IPS DF 19.7 (cell line): Measurements from ENCODE around the gene ZNF565.
"Not testable (repeated sequence)": the region's sequence is repeated elsewhere in the genome, so short reads cannot be mapped to it uniquely, and the experiment has no call there.

Source experiments
- DNase-seq: peaks from one replicate; pipeline ENCODE4 v3.0.0-alpha.2; 2013; ENCODE audit warnings: low read depth, low spot score

Gene ZNF565

DNA sequence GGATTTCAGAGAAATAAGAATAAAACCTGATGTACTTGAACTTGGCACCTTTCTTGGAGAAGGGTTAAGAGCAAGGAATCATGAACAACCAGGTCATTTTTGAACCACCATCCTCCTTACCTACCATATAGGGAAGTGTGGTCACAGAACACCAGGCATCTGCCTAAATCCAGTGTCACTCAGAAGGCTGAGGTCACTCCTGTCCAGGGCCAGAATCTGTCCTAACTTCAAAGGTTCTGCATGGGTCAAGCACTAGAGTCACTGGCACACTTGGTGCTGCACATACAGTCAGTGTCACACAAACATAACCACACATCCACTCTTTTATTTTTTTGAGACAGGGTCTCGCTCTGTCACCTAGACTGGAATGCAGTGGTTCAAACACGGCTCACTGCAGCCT lies 1.6 kb downstream of the ZNF565 start:
- DNase-seq: no peak

DNA sequence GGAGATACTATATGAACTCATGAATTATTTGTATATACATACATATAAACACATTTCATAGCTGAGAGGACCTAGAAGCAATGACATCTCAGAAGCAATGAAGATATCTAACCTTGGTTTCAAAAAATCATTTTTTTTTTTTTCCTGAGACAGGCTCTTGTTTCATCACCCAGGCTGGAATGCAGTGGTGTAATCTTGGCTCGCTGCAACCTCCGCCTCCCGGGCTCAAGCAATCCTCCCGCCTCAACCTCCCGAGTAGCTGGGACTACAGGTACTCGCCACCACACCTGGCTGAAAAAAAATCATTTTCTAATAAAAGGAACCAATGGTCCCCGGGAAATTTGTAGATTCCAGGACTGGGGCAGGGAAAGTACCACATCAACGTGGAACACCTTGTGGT lies 4.0 kb downstream of the ZNF565 start:
- no peak for DNase-seq

DNA sequence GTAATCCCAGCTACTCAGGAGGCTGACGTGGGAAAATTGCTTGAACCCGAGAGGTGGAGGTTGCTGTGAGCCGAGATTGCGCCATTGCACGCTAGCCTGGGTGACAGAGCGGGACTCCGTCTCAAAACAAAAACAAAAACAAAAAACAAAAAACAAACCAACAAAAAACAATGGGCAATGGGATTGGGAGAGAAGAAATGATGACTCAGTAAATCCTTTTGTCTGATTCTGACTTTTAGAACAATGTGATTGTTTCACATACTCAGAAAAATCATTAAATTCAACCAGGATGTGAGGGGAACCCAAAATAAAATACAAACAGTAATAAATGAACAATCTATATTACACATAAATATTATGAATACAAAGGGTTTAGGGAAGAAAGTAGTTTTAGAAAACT lies 5.1 kb downstream of the ZNF565 start:
- no peak for DNase-seq

- DNase-seq: no peak
Observed at GRCh38 chr19:36207605-36208252, 6.7 kb downstream of the ZNF565 start.

- no peak for DNase-seq
Observed at GRCh38 chr19:36203293-36203692, 11.2 kb downstream of the ZNF565 start.

GRCh38 chr19:36201684-36202083 lies 12.8 kb downstream of the ZNF565 start:
- DNase-seq: no peak

GRCh38 chr19:36198119-36198518 lies 16.3 kb downstream of the ZNF565 start:
- DNase-seq: no peak

- no peak for DNase-seq
Observed at GRCh38 chr19:36196249-36196648, 18.2 kb downstream of the ZNF565 start.

- DNase-seq: not testable (repeated sequence)
Observed at GRCh38 chr19:36186722-36187121, 27.7 kb downstream of the ZNF565 start.

- DNase-seq: peak; percentile 40
Observed at GRCh38 chr19:36183245-36183628, 31.2 kb downstream of the ZNF565 start.

GRCh38 chr19:36182612-36183244 lies 31.7 kb downstream of the ZNF565 start:
- peak; percentile 70 for DNase-seq

DNA sequence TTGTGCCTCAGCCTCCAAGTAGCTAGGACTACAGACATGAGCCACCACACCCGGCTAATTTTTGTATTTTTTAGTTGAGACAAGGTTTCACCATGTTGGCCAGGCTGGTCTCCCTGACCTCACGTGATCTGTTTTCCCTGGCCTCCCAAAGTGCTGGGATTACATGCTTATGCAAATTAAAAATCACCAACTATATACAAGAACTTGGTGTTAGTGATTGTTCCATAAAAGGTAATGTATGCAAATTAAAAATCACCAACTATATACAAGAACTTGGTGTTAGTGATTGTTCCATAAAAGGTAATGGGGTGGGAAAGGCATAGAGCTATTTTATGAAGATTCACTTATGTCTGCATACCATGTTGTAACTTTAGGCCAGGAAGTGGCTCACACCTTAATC lies 35.4 kb downstream of the ZNF565 start:
- not testable (repeated sequence) for DNase-seq

- not testable (repeated sequence) for DNase-seq
Observed at GRCh38 chr19:36173846-36174245, 40.6 kb downstream of the ZNF565 start.

DNA sequence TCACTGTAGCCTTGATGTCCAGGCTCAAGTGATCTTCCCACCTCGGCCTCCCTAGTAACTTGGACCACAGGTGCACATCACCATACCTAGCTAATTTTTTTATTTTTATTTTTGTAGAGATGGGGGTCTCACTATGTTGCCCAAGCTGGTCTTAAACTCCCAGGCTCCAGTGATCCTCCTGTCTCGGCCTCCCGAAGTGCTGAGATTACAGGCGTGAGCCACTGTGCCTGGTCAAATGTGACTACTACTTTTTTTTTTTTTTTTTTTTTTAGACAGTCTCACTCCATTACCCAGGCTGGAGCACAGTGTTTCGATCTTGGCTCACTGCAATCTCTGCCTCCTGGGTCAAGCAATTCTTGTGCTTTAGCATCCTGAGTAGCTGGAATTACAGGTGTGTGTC lies 41.6 kb downstream of the ZNF565 start:
- no peak for DNase-seq

DNA sequence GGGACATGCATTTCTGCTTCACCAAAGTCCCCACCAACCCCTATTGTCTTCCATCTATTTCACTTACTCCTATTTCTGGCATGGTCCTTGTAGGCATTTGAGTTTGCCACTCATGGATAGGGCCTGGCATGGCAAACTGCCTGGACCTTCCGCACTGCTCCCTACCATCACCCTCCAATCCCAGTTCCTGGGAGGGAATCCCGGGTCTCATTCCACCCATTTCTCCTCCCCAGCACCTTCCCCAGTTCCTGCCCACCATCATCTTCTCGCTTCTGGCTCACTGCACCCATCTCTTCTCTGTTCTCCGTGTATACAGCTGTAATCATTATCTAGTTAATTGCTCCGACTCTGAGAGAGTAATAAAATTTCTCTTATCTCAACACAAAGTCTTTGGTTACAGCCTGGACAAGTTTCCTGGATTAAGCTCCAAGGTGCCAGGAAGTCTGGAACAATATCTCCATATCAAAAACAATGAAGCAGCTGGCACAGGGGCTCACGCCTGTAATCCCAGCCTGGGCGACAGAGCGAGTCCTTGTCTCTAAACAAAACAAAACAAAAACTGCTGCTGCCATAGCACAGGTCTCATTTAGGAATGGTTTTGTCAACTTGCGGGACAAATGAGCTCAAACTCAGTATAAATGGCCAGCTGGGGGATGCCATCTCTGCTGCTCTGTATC lies 45.2 kb downstream of the ZNF565 start:
- no peak for DNase-seq

DNA sequence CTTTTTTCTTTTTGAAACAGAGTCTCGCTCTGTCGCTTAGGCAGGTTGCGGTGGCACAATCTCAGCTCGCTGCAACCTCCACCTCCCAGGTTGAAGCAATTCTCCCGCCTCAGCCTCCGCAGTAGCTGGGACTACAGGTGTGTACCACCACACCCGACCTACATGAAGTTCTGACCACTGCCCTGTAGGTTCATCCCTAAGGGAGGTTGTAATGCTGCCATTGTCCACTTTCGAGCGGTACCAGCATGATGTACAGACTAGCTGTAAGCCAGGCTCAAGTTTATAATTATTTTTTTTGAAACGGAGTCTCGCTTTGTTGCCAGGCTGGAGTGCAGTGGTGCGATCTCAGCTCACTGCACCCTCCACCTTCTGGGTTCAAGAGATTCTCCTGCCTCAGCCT lies 50.7 kb downstream of the ZNF565 start:
- DNase-seq: no peak

- no peak for DNase-seq
Observed at GRCh38 chr19:36160821-36161596, 53.5 kb downstream of the ZNF565 start.

GRCh38 chr19:36153126-36153525 lies 61.3 kb downstream of the ZNF565 start:
- no peak for DNase-seq

GRCh38 chr19:36152352-36153091 lies 61.9 kb downstream of the ZNF565 start, which contains the start of gene COX7A1:
Gene COX7A1, minus strand, starts transcription at chr19:36152447. Its CDS starts 40 bp downstream, at chr19:36152407.
- DNase-seq: no peak

DNA sequence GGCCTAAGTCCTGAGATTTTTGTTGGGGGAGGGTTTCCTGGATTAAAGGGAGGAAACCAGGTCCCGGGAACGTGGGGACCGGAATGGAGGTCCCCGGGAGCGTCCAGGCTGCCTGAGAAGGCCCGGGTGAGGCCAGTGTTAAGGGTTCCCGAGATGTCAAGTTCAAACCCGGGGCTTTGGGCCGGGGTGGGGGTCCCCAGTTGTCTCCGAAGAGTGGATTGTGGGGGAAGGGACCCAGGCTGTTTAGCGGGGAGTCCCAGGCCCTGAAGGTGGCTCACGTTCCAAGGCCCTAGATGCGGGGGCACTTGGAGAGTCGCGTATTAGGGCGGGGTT lies 62.5 kb downstream of the ZNF565 start:
- no peak for DNase-seq

- no peak for DNase-seq
Observed at GRCh38 chr19:36151144-36152018, 63.1 kb downstream of the ZNF565 start.
